Measurements from ENCODE around the gene SFXN3.

SFXN3 gene

GRCh38 chr10:101018118-101018599, 12.9 kb upstream of the SFXN3 start:
- peak overlapping the region; percentile 42 for H3K4me3 ChIP-seq (ENCODE audit: low read depth, low read length)
- peak; percentile 95 for DNase-seq (ENCODE audit: low read depth)
- TF ChIP-seq MYC (IDR thresholded peaks at IDR 0.05; ENCODE audit: low read depth, low read length) (peak; percentile 88), CTCF (IDR thresholded peaks at IDR 0.05; ENCODE audit: low read depth, low read length) (no peak), POLR2A (IDR thresholded peaks at IDR 0.05; ENCODE audit: extremely low read depth, insufficient read length) (peak; percentile 12), MAX (IDR thresholded peaks at IDR 0.05; ENCODE audit: low read depth, low read length) (peak; percentile 73)

GRCh38 chr10:101018600-101019439, 12.2 kb upstream of the SFXN3 start:
- peak; percentile 93 for DNase-seq (ENCODE audit: low read depth)
- TF ChIP-seq POLR2A (IDR thresholded peaks at IDR 0.05; ENCODE audit: extremely low read depth, insufficient read length) (peak; percentile 26), MAX (IDR thresholded peaks at IDR 0.05; ENCODE audit: low read depth, low read length) (peak; percentile 92), CTCF (IDR thresholded peaks at IDR 0.05; ENCODE audit: low read depth, low read length) (peak; percentile 81), MYC (IDR thresholded peaks at IDR 0.05; ENCODE audit: low read depth, low read length) (peak; percentile 96)
- peak overlapping the region; percentile 42 for H3K4me3 ChIP-seq (ENCODE audit: low read depth, low read length)

GRCh38 chr10:101019440-101019703, 11.7 kb upstream of the SFXN3 start:
- TF ChIP-seq MAX (IDR thresholded peaks at IDR 0.05; ENCODE audit: low read depth, low read length) (no peak), MYC (IDR thresholded peaks at IDR 0.05; ENCODE audit: low read depth, low read length) (no peak), CTCF (IDR thresholded peaks at IDR 0.05; ENCODE audit: low read depth, low read length) (no peak), POLR2A (IDR thresholded peaks at IDR 0.05; ENCODE audit: extremely low read depth, insufficient read length) (no peak)
- no peak for DNase-seq (ENCODE audit: low read depth)
- peak overlapping the region; percentile 25 for H3K4me3 ChIP-seq (ENCODE audit: low read depth, low read length)

- H3K4me3 ChIP-seq (ENCODE audit: low read depth, low read length): no peak overlapping the region
- TF ChIP-seq MAX (IDR thresholded peaks at IDR 0.05; ENCODE audit: low read depth, low read length) (no peak), POLR2A (IDR thresholded peaks at IDR 0.05; ENCODE audit: extremely low read depth, insufficient read length) (no peak), MYC (IDR thresholded peaks at IDR 0.05; ENCODE audit: low read depth, low read length) (no peak), CTCF (IDR thresholded peaks at IDR 0.05; ENCODE audit: low read depth, low read length) (no peak)
- no peak for DNase-seq (ENCODE audit: low read depth)
Observed at GRCh38 chr10:101020427-101021075, 10.5 kb upstream of the SFXN3 start.

GRCh38 chr10:101021239-101021638, 9.8 kb upstream of the SFXN3 start:
- DNase-seq (ENCODE audit: low read depth): no peak
- TF ChIP-seq POLR2A (IDR thresholded peaks at IDR 0.05; ENCODE audit: extremely low read depth, insufficient read length): no peak
- no peak for TF ChIP-seq CTCF (IDR thresholded peaks at IDR 0.05; ENCODE audit: low read depth, low read length)
- no peak for TF ChIP-seq MYC (IDR thresholded peaks at IDR 0.05; ENCODE audit: low read depth, low read length)
- TF ChIP-seq MAX (IDR thresholded peaks at IDR 0.05; ENCODE audit: low read depth, low read length): no peak
- H3K4me3 ChIP-seq (ENCODE audit: low read depth, low read length): no peak overlapping the region
